HG02938 (cell line): ENCODE results near the gene IRF4.
"Not testable (repeated sequence)": the region's sequence is repeated elsewhere in the genome, so short reads cannot be mapped to it uniquely, and the experiment has no call there.

Experiments used
- ATAC-seq: cut with Tn5 transposase; IDR thresholded peaks from one replicate; pipeline ENCODE4 v1.9.1; 2021; ENCODE audit warnings: mild to moderate bottlenecking, moderate library complexity; ENCODE audit not compliant: unreplicated experiment

IRF4 gene

DNA sequence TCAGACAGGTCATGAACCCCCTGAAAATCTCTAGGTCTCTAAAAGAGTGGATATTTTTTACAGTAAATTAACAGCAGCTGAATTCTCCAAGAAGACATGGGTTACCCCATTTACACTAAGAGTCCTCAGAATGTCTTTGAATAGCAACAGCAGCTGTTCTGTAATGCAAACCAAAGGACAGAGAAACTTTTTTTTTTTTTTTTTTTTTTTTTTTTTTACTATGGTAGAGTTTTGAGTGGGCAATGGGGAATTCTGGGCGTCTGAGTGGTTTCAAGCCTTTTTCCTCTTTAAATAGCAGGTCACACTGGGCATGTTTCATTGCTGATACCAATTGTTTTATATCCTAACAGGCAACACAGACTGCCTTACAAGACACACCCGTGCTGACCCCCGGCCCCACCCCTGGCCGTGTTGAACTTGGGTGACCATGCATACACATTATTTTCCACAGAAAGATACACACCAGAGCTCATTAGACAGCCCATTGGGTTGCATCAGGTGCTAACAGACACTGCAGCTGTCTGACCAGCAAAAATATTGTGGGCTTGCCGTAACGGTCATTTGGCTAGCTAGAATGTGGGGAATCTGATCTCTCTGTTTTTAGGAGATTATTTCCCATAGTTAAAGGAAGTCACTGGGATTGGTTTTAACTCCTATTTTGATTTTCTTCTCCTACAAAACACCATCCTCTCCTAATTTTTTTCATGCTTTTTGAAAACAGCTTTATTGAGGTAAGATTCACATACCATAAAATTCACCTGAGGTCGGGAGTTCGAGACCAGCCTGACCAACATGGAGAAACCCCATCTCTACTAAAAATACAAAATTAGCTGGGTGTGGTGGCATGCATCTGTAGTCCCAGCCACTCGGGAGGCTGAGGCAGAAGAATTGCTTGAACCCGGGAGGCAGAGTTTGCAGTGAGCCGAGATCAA, 26.7 kb upstream of the IRF4 start:
- ATAC-seq = no peak

DNA sequence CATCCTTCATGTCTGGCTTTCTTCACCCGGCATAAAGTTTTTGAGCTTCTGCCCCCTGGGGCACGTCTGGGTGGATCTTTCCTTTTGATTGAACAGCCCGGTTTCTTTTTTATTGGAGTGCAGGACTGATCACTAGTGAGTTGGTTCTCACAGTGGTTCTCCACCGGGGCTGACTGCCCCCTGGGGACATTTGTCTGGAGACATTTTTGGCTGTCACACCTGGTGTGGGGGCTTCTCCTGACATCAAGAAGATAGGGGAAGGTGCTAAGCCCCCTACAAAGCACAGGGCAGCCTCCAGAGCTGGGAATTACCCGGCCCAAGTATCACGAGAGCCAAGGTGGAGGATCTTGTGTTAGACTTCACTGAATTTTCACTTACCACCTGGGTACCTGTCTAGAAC, 25.7 kb upstream of the IRF4 start:
- no peak for ATAC-seq

DNA sequence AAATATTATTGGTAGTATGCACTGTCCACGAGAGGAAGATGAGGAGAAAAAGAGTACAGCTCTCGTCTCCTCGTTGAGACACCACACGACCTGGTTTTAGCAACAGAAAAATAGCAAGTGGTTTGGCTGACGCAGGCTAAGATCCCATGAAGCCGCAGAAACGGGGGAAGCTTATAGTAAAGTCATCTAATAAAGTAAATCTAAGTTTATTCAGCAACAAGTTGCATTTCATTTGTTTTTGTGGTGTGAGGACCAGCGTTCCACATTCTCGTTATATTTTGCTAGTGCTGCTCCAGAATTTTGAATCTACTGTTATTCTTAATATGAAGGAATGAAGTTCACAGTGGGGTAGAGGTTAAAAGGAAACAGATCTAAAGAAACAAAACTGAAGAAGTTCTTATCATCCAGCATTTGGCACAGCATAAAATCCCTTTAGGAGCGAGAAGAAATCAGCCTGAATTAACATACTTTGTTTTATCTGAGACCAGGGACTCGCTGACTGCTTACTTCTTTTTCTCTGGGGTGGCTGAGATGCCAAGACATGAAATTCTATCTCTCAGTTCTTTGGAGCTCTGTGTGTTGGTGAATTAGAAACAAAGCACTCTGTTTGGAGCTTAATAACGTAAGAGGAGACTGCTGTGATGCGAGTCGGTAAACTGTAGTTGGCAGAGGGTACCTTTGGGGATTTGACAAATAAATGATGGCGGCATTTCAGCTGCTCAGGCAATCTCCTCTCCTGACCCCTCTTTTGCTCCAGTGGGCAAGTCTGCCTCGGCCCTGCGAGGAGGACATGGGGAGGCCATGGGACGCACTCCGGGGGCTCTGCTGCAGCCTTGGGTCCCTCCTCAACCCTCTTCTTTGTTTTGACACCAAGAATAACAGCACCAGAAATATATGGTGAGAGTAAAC, 24.9 kb upstream of the IRF4 start:
- no peak for ATAC-seq

GRCh38 chr6:367298-367794, 24.2 kb upstream of the IRF4 start:
- no peak for ATAC-seq

DNA sequence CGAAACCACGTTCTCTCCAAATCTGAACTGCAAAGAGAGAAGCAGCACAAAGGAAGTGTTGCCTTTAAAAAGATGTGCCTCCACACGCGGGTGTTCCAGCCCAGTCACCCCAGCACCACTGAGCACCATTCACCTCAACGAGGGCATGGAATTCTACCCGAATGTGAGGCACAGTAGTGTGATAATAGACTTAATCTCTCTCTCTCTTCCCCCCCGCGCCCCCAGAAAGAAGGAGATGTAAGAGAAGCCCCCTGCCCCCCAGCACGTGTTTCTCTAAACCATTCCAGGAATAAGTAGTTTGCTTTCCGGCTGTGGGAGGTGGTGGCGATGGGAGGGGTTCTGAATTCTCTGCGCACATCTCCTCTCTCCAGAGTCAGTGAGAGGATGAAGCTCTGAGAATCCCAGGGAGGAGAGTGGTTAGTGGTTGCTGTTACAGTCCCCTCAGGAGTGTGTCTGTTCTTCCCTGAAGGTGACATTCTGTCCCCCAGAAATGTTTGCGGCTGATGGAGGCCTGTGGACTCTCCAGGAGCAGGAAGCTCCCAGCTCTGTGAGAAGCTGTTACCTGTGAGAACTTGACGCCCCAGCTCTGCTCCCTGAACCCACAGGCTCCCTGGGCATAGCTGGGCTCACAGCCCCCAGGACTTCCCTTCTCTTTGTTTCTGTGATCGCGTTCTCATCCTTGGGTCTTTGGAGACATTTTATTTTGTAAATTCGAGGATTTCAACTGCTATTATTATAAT, 23.5 kb upstream of the IRF4 start:
- ATAC-seq = no peak

GRCh38 chr6:369559-370431, 21.8 kb upstream of the IRF4 start:
- no peak for ATAC-seq

DNA sequence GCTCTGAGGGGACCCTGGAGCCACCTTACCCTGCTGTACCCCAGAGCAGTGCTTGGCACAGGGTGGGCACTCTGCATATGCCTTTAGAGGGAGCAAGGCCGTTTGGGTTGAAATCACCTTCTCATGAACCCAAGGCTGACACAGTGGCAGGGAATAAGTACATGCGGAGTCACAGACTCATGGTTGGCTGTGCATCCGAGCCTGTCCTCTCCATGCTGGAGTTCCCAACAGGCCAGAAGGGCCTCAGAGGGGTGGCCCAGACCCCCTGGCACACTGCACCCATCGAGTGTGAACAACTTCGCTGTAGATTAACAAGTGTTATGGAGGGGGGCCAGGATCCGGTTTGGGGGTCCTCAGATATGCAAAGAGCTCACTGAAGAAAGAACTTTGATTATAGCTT, 21.0 kb upstream of the IRF4 start:
- no peak for ATAC-seq

DNA sequence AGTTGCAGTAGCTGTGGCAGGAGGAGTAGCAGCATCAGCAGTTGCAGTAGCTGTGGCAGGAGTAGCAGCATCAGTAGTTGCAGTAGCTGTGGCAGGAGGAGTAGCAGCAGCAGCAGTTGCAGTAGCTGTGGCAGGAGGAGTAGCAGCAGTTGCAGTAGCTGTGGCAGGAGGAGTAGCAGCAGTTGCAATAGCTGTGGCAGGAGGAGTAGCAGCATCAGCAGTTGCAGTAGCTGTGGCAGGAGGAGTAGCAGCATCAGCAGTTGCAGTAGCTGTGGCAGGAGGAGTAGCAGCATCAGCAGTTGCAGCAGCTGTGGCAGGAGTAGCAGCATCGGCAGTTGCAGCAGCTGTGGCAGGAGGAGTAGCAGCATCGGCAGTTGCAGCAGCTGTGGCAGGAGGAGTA, 19.7 kb upstream of the IRF4 start:
- not testable (repeated sequence) for ATAC-seq

DNA sequence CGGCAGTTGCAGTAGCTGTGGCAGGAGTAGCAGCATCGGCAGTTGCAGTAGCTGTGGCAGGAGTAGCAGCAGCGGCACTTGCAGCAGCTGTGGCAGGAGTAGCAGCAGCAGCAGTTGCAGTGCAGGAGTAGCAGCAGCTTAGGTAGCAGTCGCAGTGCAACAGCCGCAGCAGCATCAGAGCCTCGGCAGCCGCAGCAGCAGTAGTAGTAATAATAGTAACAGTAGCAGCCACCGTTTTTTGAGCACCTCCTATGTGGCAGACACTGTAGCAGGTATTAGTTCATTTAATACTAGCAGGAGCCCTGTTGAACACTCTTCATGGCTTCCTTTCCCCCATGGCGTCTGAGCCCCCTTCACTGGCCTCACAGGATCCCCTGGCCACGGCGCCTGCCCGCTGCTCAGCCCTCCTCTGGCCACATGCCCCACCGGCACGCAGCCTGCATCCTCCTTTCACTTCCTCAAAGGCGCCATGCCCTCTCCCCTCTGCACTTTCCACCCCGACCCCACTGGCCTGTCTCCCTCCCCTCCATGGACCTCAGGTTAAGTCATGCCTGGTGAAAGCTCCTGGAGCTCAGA, 19.1 kb upstream of the IRF4 start:
- peak; percentile 45 for ATAC-seq

DNA sequence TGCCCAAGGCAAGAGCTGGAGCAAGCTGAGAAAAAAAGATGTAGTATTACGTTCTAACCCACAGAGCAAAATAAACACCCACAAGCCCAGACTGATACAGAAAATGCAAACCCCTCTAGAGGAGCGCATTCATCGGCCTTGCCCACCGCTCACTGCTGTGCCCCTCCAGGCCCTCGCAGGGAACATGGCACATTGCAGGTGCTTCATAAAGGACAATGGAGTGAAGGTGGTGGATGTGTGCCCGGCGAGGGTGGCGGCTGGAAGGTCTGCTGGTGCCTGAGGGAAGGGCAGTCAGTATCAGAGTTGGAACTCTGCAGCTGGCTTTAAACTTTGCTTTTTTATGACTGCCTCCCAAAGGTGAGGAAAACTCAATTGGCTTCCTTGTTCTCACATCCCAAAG, 18.5 kb upstream of the IRF4 start:
- ATAC-seq = no peak

GRCh38 chr6:373773-374724, 17.5 kb upstream of the IRF4 start:
- no peak for ATAC-seq

- ATAC-seq = no peak
These were observed 16.6 kb upstream of the IRF4 start for GRCh38 chr6:374956-375355.

DNA sequence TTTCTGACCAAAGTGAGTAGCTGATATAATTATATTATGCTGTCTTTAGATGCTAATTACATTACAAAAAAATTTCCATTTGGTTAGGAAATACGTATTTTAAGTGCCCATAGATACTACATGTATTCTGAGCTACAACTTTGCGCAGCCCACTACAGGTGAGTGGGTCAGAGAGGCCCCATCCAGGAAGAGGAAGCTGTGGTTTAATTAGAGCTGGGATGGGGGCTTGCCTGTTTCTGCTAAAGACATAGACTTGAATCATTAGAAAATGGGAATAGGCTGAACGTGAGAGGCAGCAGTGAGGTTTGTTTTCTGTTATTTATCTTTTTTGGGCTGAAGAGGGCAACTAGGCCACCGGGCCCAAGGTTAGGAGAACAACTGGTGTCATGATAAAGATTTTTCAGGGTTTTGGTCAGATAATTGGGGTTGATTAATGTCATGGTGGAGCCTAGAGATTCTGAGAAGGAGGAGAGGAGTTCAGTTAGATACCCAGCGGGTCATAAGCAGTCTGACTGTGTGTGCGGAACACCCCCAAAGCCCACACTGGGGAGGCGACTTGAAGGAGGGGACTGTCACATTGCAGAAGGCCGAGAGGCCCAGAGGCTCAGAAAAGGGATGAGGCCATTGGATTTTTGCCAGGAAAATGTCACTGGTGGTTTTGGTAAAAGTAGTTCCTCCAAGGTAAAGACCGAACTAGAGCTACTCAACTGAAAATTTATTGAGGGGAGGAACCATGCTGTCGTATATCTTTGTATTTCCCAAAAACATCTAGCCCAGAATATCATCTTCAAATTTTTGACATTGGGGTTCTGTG, 14.5 kb upstream of the IRF4 start:
- no peak for ATAC-seq

DNA sequence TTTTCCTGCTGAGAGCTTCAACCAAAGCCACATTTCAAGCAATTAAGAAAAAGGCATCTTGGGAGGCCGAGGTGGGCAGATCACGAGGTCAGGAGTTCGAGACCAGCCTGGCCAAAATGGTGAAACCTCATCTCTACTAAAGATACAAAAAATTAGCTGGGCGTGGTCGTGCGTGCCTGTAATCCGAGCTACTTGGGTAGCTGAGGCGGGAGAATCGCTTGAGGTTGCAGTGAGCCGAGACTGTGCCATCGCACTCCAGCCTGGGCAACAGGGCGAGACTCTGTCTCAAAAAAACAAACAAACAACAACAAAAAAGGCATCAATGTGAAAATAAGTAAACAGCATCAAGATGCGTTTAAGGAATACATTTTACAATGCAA, 13.9 kb upstream of the IRF4 start:
- not testable (repeated sequence) for ATAC-seq

DNA sequence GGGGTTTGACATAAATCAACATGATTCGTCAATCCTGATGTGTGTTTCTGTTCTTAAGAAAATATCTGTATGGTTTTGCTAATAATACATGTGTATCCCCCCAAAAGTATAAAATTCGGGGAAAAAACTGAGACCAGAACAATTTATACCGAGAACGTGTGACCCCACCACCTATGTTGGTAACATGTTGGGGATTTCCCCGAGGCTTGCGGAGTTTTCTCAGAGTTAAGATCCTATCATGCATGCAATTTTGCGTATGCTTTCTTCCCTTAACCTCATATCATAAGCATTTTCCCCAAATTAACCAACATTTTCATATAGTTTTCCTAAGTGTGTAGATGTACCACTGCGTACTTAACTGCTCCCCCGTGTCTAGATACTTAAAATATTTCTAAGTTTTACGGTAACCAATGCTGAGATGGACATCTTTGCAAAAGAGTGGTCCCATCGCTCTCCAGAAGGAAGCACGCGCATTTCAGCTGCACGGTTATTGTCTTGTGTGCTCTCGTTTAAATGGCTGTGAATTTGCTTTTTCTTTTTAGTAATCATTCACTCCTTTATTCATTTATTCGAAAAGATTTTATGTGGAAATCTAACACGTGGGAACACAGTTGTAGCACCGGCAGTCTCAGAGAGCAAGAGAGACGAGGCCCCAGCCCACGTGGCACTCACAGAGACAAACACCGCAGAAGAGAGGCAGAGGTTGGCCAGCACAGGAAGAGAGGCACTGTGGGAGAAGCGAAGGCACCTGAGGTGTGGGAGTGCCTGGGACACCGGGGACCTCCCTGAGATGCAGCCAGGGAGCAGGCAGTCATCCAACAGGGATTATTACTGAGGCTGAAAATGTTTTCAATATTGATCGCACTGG, 13.2 kb upstream of the IRF4 start:
- ATAC-seq = no peak

DNA sequence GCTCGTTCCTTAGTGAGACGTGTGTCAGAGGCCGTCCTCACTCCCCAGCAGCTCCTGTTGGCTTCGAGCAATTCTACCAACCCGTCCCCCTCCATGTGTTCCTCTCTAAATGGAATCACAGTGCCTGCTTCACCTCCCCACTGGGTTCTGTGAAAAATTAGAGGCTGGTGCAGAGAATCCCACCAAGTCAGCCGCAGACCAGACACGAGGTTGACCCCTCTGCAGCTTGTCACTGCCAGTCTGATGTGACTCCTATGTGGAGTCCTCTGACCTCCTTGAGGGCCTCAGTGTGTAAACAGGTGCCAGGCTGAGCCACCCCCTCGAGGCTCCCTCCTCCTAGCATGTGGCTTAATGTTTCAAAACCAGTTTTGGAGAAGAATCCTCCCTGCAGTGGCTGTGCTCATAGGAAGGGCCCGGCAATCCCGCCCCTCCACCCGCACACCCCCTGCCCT, 12.6 kb upstream of the IRF4 start:
- peak; percentile 15 for ATAC-seq
